HEK293T (cell line): ENCODE data around the gene ICAM1.

Experiments used
- BHLHE40 ChIP-seq: fragments of 450-650 bp; IDR thresholded peaks from 2 replicates; pipeline ENCODE4 v1.6.1; 2016; ENCODE audit warnings: mild to moderate bottlenecking, moderate library complexity, borderline replicate concordance
- FOXA1 ChIP-seq: fragments of 450-650 bp; IDR thresholded peaks from 2 replicates; pipeline ENCODE4 v1.6.1; 2016; ENCODE audit warnings: mild to moderate bottlenecking
- FOXM1 ChIP-seq: fragments of 450-650 bp; IDR thresholded peaks from 2 replicates; pipeline ENCODE4 v1.6.1; 2017; ENCODE audit warnings: mild to moderate bottlenecking, borderline replicate concordance
- PKNOX1 ChIP-seq: fragments of 450-650 bp; IDR thresholded peaks from 2 replicates; pipeline ENCODE4 v1.6.1; 2016
- SP1 ChIP-seq: fragments of 450-650 bp; IDR thresholded peaks from 2 replicates; pipeline ENCODE4 v1.6.1; 2017
- SUZ12 ChIP-seq: fragments of 450-650 bp; IDR thresholded peaks from 2 replicates; pipeline ENCODE4 v1.6.1; 2016; ENCODE audit warnings: mild to moderate bottlenecking

DNA sequence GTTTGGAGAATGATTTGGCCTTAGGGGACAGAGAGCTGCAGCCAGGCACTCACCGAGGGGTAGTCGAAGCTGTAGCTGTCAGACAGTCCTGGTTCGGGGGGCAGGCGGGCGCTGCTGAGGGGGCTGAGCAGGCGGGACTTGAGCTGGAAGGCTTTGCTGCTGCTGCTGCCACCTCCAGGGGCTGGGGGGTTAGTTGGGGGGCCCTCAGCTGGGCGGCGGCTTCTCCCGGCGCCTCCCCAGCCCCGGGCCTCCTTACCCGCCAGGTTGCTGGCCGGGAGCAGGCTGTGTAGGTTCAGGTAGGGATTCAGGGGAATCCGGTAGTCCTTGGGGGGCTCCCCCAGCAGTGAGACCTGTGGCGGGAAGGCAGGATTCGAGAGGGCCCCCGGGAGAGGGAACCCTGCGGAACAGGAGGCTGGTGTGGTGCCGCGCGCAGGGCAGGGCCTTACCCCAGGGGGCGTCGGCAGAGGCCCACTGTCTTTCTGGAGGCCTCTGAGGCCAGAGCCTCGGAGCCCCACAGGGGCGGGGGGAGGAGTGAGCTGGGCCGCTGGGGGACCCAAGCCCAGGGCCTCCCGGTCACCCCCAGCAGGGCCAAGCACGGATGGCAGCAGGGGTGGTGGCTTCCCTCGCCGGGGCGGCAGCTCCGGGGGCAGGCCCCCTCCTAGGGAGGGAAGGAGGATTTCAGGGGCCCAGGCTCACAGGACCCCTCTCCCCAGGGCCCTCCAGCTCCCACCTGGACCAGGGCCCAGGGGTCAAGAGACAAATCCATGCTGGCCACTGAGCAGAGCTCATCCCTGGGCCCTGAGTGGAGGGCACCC, 49.9 kb downstream of the ICAM1 start:
- TF ChIP-seq FOXA1 (no peak), BHLHE40 (no peak), SUZ12 (no peak), PKNOX1 (no peak), SP1 (no peak), FOXM1 (no peak)
